H1 (cell line): ENCODE data around the gene JDP2. TPM values are rescaled to one million over a fixed set of nuclear protein-coding genes. Genes with fewer than 3 reads are reported as not detected.

ENCODE experiments used
- CTCF ChIA-PET: fragments of 300-600 bp; sonication (Branson Sonifier 250); formaldehyde crosslinking; loops from one replicate; lab custom pipeline; 2021; ENCODE audit not compliant: partially characterized antibody; lab: Charles Lee
- POLR2A ChIA-PET: fragments of 300-600 bp; sonication (Branson Sonifier 250); formaldehyde crosslinking; loops from one replicate; lab custom pipeline; 2021; ENCODE audit warnings: inconsistent platforms; ENCODE audit not compliant: partially characterized antibody; lab: Charles Lee
- DNase-seq, 2 experiments: peaks; one replicate each; pipeline versions ENCODE4 v3.0.0 to v3.0.0-alpha.2; 2010 to 2022; ENCODE audit warnings: low spot score in 2 of 2, low read depth in 1 of 2, mixed read lengths in 1 of 2
- FAIRE-seq: peaks from 2 replicates; lab custom pipeline; 2011; peaks lifted over from hg19 to GRCh38; lab: Jason Lieb, UNC
- H2AFZ ChIP-seq: 2 replicates; pipeline ENCODE4 v1.8.1; 2012; ENCODE audit warnings: low read length, inconsistent platforms
- H2AK5ac ChIP-seq: 2 replicates; pipeline ENCODE4 v1.6.1; 2013; ENCODE audit warnings: low read depth, low read length
- H2BK120ac ChIP-seq: replicated peaks from 2 replicates; pipeline ENCODE3; 2013; ENCODE audit warnings: low read depth, low read length, inconsistent platforms
- H2BK12ac ChIP-seq: 2 replicates; pipeline ENCODE4 v1.6.1; 2013; ENCODE audit warnings: low read depth, low read length
- H2BK15ac ChIP-seq: 2 replicates; pipeline ENCODE4 v1.6.1; 2013; ENCODE audit warnings: low read length
- H2BK20ac ChIP-seq: 2 replicates; pipeline ENCODE4 v1.6.1; 2013; ENCODE audit warnings: low read length
- H2BK5ac ChIP-seq: 2 replicates; pipeline ENCODE4 v1.6.1; 2013; ENCODE audit warnings: low read depth, low read length
- H3K14ac ChIP-seq: 2 replicates; pipeline ENCODE4 v1.6.1; 2013; ENCODE audit warnings: inconsistent platforms; ENCODE audit not compliant: insufficient read length
- H3K18ac ChIP-seq: 2 replicates; pipeline ENCODE4 v1.6.1; 2013; ENCODE audit warnings: low read length; ENCODE audit errors: extremely low read depth
- H3K23ac ChIP-seq: 2 replicates; pipeline ENCODE4 v1.6.1; 2013; ENCODE audit warnings: inconsistent platforms; ENCODE audit not compliant: insufficient read length
- H3K23me2 ChIP-seq: 2 replicates; pipeline ENCODE4 v1.6.1; 2013; ENCODE audit warnings: low read depth, low read length
- H3K27ac ChIP-seq: 2 replicates; pipeline ENCODE4 v1.6.1; 2011; ENCODE audit warnings: low read depth, low read length, inconsistent platforms
- H3K27me3 ChIP-seq, 4 experiments: replicated peaks in 1 of 4; 1 replicate in 1 of 4; 2 replicates in 3 of 4; pipeline versions ENCODE4 v1.6.1 to v1.8.1; 2011 to 2013; ENCODE audit warnings: low read length in 3 of 4, mild to moderate bottlenecking in 3 of 4, inconsistent platforms in 2 of 4, mixed read lengths in 2 of 4, moderate library complexity in 1 of 4; ENCODE audit not compliant: control insufficient read depth in 3 of 4, insufficient read depth in 3 of 4; ENCODE audit errors: extremely low read depth in 1 of 4
- H3K36me3 ChIP-seq, 4 experiments: 2 replicates each; pipeline versions ENCODE4 v1.6.1 to v1.8.1; 2011 to 2013; ENCODE audit warnings: mild to moderate bottlenecking in 4 of 4, low read length in 3 of 4, moderate library complexity in 2 of 4, control low read depth in 1 of 4, inconsistent platforms in 1 of 4; ENCODE audit not compliant: insufficient read depth in 4 of 4, control insufficient read depth in 2 of 4
- H3K4ac ChIP-seq: replicated peaks from 2 replicates; pipeline ENCODE3; 2013; ENCODE audit warnings: low read length, low read depth, mixed read lengths, inconsistent platforms; ENCODE audit not compliant: insufficient read length
- H3K4me1 ChIP-seq, 4 experiments: replicated peaks in 1 of 4; 1 replicate in 1 of 4; 2 replicates in 3 of 4; pipeline versions ENCODE4 v1.6.1 to v1.8.1; 2011 to 2013; ENCODE audit warnings: low read length in 3 of 4, inconsistent platforms in 2 of 4, mixed read lengths in 1 of 4; ENCODE audit not compliant: insufficient read depth in 4 of 4, control insufficient read depth in 3 of 4
- H3K4me2 ChIP-seq, 2 experiments: 2 replicates each; pipeline versions ENCODE4 v1.6.1 to v1.8.1; 2011 to 2013; ENCODE audit warnings: low read depth in 2 of 2, low read length in 2 of 2, control low read depth in 1 of 2, inconsistent platforms in 1 of 2, mild to moderate bottlenecking in 1 of 2; ENCODE audit not compliant: insufficient read depth in 1 of 2
- H3K4me3 ChIP-seq, 4 experiments: fragments of 200-600, 300-600 bp in 1 of 4; sonication (generic), shearing (Covaris generic), sonication (Bioruptor Twin) in 1 of 4; 2 replicates each; pipeline versions ENCODE4 v1.5.1 to v1.8.1; 2011 to 2016; ENCODE audit warnings: low read length in 4 of 4, low read depth in 3 of 4, control low read depth in 2 of 4, inconsistent platforms in 2 of 4, mild to moderate bottlenecking in 2 of 4, mixed read lengths in 1 of 4, moderate library complexity in 1 of 4; ENCODE audit not compliant: insufficient read depth in 2 of 4; ENCODE audit errors: extremely low read depth in 1 of 4
- H3K56ac ChIP-seq: replicated peaks from 2 replicates; pipeline ENCODE3; 2013; ENCODE audit warnings: low read depth, mild to moderate bottlenecking, mixed read lengths, low read length, inconsistent platforms; ENCODE audit not compliant: insufficient read length
- H3K79me1 ChIP-seq: 2 replicates; pipeline ENCODE4 v1.6.1; 2013; ENCODE audit warnings: low read depth, low read length, control low read depth
- H3K79me2 ChIP-seq, 2 experiments: 2 replicates each; pipeline versions ENCODE4 v1.6.1 to v1.8.1; 2012 to 2013; ENCODE audit warnings: low read length in 2 of 2, mild to moderate bottlenecking in 2 of 2, inconsistent platforms in 1 of 2; ENCODE audit not compliant: insufficient read depth in 2 of 2, control insufficient read depth in 1 of 2
- H3K9ac ChIP-seq, 4 experiments: replicated peaks in 1 of 4; 1 replicate in 1 of 4; 2 replicates in 3 of 4; pipeline versions ENCODE4 v1.6.1 to v1.8.1; 2011 to 2013; ENCODE audit warnings: low read depth in 3 of 4, low read length in 3 of 4, control low read depth in 2 of 4, mild to moderate bottlenecking in 2 of 4, moderate library complexity in 2 of 4, inconsistent platforms in 1 of 4; ENCODE audit errors: extremely low read depth in 1 of 4
- H3K9me3 ChIP-seq, 2 experiments: 2 replicates each; pipeline versions ENCODE4 v1.6.1 to v1.8.1; 2012 to 2013; ENCODE audit warnings: mild to moderate bottlenecking in 2 of 2, moderate library complexity in 2 of 2, control low read depth in 1 of 2, inconsistent platforms in 1 of 2, low read depth in 1 of 2, low read length in 1 of 2, mixed read lengths in 1 of 2; ENCODE audit not compliant: insufficient read depth in 2 of 2
- H4K20me1 ChIP-seq, 2 experiments: replicated peaks in 1 of 2; 2 replicates each; pipeline versions ENCODE3 to v1.8.1; 2011 to 2013; ENCODE audit warnings: inconsistent platforms in 2 of 2, low read length in 2 of 2, mild to moderate bottlenecking in 1 of 2; ENCODE audit not compliant: insufficient read depth in 2 of 2, control insufficient read depth in 1 of 2
- H4K5ac ChIP-seq: 2 replicates; pipeline ENCODE4 v1.6.1; 2013; ENCODE audit warnings: low read length, low read depth, mixed read lengths, inconsistent platforms; ENCODE audit not compliant: insufficient read length
- H4K8ac ChIP-seq: 2 replicates; pipeline ENCODE4 v1.8.0; 2013; ENCODE audit warnings: mild to moderate bottlenecking, moderate library complexity, low read length, inconsistent platforms; ENCODE audit not compliant: insufficient read depth; ENCODE audit errors: extremely low read depth
- H4K91ac ChIP-seq: replicated peaks from 2 replicates; pipeline ENCODE3; 2013; ENCODE audit warnings: low read length, mixed read lengths, inconsistent platforms; ENCODE audit not compliant: insufficient read length
- RNF2 ChIP-seq: fragments of 200-900, 300-1000 bp; sonication (generic); IDR thresholded peaks from 2 replicates; pipeline ENCODE4 v1.7.1; 2016; ENCODE audit warnings: borderline replicate concordance, low read depth, mild to moderate bottlenecking, antibody characterized with exemption, low read length; ENCODE audit not compliant: poor library complexity, severe bottlenecking; ENCODE audit errors: missing control alignments
- SUZ12 ChIP-seq: fragments of 200-600 bp; sonication (generic); IDR thresholded peaks from 2 replicates; pipeline ENCODE4 v1.6.1; 2012; ENCODE audit warnings: mild to moderate bottlenecking, inconsistent platforms, low read length, moderate library complexity, mixed read lengths
- WGBS, 2 experiments: shearing (Covaris generic) in 1 of 2; methylation state at CpG; one replicate each; pipeline versions ENCODE4 v1.1.6 to v1.1.7; 2013 to 2015; ENCODE audit warnings: low lambda C conversion rate in 2 of 2, mixed read lengths in 2 of 2, inconsistent platforms in 1 of 2, low coverage in 1 of 2, missing lambda C conversion rate in 1 of 2; ENCODE audit not compliant: insufficient replicate concordance in 2 of 2, insufficient coverage in 1 of 2, insufficient read length in 1 of 2; ENCODE audit errors: extremely low coverage in 1 of 2, missing lambda C conversion rate in 1 of 2; 5-methylcytosine and 5-hydroxymethylcytosine counted together
- polyA plus RNA-seq, 7 experiments: library from polyadenylated mRNA; depleted of rRNA in 3 of 7; stranded (reverse) in 5 of 7; unstranded in 2 of 7; fragments of >200 nt in 5 of 7; fragments of 200-250 nt in 2 of 7; gene quantifications; 1 replicate in 5 of 7; 2 replicates in 1 of 7; 4 replicates in 1 of 7; pipeline versions ENCODE4 v1.2.1 to v1.2.3, GENCODE V29; 2011 to 2013; ENCODE audit warnings: missing spikeins in 2 of 7, mixed read lengths in 2 of 7
- total RNA-seq: library from RNA; stranded (reverse); fragmentation: NEBNext Ultra II Directional; extraction: Animal tissue kit (Norgen Biotek cat#: 25700); gene quantifications from 2 replicates; pipeline ENCODE4 v1.2.1, GENCODE V29; 2021

The JDP2 gene
- total and polyA plus RNA-seq, 2 of the 8 experiments (the other 6 are each of a cell fraction or from before 2014, with no cell fraction given) = 8.9 to 27.2 TPM

DNA sequence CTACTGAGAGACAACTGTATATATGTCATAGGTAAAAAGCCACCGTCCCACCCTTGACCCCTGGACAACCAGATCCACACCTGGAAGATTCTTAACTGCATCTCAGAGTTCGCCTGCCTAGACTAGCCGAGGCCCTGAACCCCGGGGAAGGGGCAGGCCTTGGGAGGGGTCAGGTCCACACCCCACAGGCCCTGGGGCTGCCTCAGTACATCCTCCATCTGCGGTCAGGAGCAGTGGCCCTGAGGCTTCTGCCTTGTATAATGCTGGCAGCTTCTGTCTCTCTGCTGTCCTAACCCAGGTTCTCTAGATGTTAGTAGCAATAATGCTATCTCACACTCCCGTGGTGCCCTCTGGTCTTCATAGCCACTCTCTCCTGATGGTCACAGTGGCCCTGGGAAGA lies 36.8 kb downstream of the JDP2 start:
- H3K4me3 ChIP-seq = no peak overlapping the region
- H4K8ac ChIP-seq = no peak overlapping the region
- H2AK5ac ChIP-seq = no peak overlapping the region
- WGBS, 2 experiments = 89% methylated on average over 6 of the region's 6 CpGs; no CpG with 5 or more reads in 1 of the 2 experiments
- H3K27ac ChIP-seq = no peak overlapping the region
- H2BK15ac ChIP-seq = no peak overlapping the region
- H2AFZ ChIP-seq = no peak overlapping the region
- ChIA-PET POLR2A (no interaction called here), CTCF (interaction anchor here (0.6 to 1.3 kb wide), 4 partner anchors 11 to 30 kb away, joined by 3 read pairs; no protein-coding TSS in a partner anchor)
- no peaks in the 10 kb centered on the region for H3K27me3 ChIP-seq
- H2BK12ac ChIP-seq = no peak overlapping the region
- H3K79me2 ChIP-seq = 0 out of 4 replicates have a peak, but pooled peaks cover 0 to 4% of the 10 kb centered on the region in 2 experiments
- no peak overlapping the region for H4K5ac ChIP-seq
- H3K23ac ChIP-seq = no peak overlapping the region
- H2BK5ac ChIP-seq = no peak overlapping the region
- no peaks in the 10 kb centered on the region for H3K9me3 ChIP-seq
- peaks cover 0 to 4% (median 2%) of the 10 kb centered on the region in 4 experiments; a peak in 2 of 7 replicates for H3K4me1 ChIP-seq
- no peak overlapping the region for H3K18ac ChIP-seq
- H3K36me3 ChIP-seq = peaks cover 0 to 23% (median 1%) of the 10 kb centered on the region in 4 experiments; a peak in 3 of 8 replicates
- H3K4me2 ChIP-seq = no peak overlapping the region
- no peaks in the 10 kb centered on the region; the same call in 1 of the 2 replicates for H3K79me1 ChIP-seq
- FAIRE-seq = no peak
- no peak overlapping the region for H3K4ac ChIP-seq
- no peaks in the 10 kb centered on the region for H3K23me2 ChIP-seq
- no peak overlapping the region for H3K14ac ChIP-seq
- H2BK20ac ChIP-seq = no peak overlapping the region
- TF ChIP-seq SUZ12 (no peak), RNF2 (no peak)
- no peaks in the 10 kb centered on the region for H4K20me1 ChIP-seq
- no peak overlapping the region for H2BK120ac ChIP-seq
- no peak overlapping the region for H4K91ac ChIP-seq
- DNase-seq = no peak
- H3K9ac ChIP-seq = no peak overlapping the region
- H3K56ac ChIP-seq = no peak overlapping the region
